Nephron progenitor cell (in vitro differentiated cells): Measurements from ENCODE around the gene NR3C2.

ENCODE experiments used
- DNase-seq: peaks from one replicate; pipeline ENCODE4 v3.0.0; 2021
- H3K27ac Mint-ChIP-seq: 2 replicates; pipeline ENCODE4 v1.8.0; 2021; ENCODE audit warnings: mild to moderate bottlenecking, moderate library complexity, mixed read lengths
- H3K27me3 Mint-ChIP-seq: 2 replicates; pipeline ENCODE4 v1.8.0; 2021; ENCODE audit warnings: mild to moderate bottlenecking, low read depth, mixed read lengths; ENCODE audit not compliant: poor library complexity
- H3K36me3 Mint-ChIP-seq: 2 replicates; pipeline ENCODE4 v1.8.0; 2021; ENCODE audit warnings: low read depth, mixed read lengths
- H3K4me1 Mint-ChIP-seq: 2 replicates; pipeline ENCODE4 v1.8.0; 2021; ENCODE audit warnings: mixed read lengths
- H3K4me3 Mint-ChIP-seq: 2 replicates; pipeline ENCODE4 v1.8.0; 2021; ENCODE audit warnings: mild to moderate bottlenecking, moderate library complexity, mixed read lengths
- H3K9me3 Mint-ChIP-seq: 2 replicates; pipeline ENCODE4 v1.8.0; 2021; ENCODE audit warnings: mild to moderate bottlenecking, moderate library complexity, mixed read lengths
- TF ChIP-seq, protein P1 (sequence below): fragments of 200-600 bp; sonication (generic); IDR thresholded peaks from 2 replicates; pipeline ENCODE4 v1.5.0; 2021; ENCODE audit warnings: antibody characterized with exemption

Gene NR3C2

GRCh38 chr4:148275266-148275665 lies 166.9 kb downstream of the NR3C2 start:
- Mint-ChIP-seq H3K36me3 (no peaks in the 10 kb centered on the region), H3K27me3 (peaks cover 3% of the 10 kb centered on the region), H3K27ac (no peak overlapping the region), H3K4me1 (peaks cover 5% of the 10 kb centered on the region), H3K4me3 (no peak overlapping the region), H3K9me3 (peaks cover 5% of the 10 kb centered on the region)
- no peak for DNase-seq
- TF ChIP-seq, protein P1, sequence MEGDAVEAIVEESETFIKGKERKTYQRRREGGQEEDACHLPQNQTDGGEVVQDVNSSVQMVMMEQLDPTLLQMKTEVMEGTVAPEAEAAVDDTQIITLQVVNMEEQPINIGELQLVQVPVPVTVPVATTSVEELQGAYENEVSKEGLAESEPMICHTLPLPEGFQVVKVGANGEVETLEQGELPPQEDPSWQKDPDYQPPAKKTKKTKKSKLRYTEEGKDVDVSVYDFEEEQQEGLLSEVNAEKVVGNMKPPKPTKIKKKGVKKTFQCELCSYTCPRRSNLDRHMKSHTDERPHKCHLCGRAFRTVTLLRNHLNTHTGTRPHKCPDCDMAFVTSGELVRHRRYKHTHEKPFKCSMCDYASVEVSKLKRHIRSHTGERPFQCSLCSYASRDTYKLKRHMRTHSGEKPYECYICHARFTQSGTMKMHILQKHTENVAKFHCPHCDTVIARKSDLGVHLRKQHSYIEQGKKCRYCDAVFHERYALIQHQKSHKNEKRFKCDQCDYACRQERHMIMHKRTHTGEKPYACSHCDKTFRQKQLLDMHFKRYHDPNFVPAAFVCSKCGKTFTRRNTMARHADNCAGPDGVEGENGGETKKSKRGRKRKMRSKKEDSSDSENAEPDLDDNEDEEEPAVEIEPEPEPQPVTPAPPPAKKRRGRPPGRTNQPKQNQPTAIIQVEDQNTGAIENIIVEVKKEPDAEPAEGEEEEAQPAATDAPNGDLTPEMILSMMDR = no peak

GRCh38 chr4:148273501-148273986 lies 168.7 kb downstream of the NR3C2 start:
- DNase-seq = no peak
- peak overlapping the region; percentile 57 for H3K27ac Mint-ChIP-seq
- H3K9me3 Mint-ChIP-seq = peaks cover 5% of the 10 kb centered on the region
- H3K4me3 Mint-ChIP-seq = no peak overlapping the region
- no peaks in the 10 kb centered on the region for H3K36me3 Mint-ChIP-seq
- peaks cover 5% of the 10 kb centered on the region for H3K4me1 Mint-ChIP-seq
- peaks cover 7% of the 10 kb centered on the region for H3K27me3 Mint-ChIP-seq
- TF ChIP-seq, protein P1 = no peak

GRCh38 chr4:148271166-148271565 lies 171.0 kb downstream of the NR3C2 start:
- H3K4me3 Mint-ChIP-seq = no peak overlapping the region
- H3K27ac Mint-ChIP-seq = no peak overlapping the region
- peaks cover 5% of the 10 kb centered on the region for H3K4me1 Mint-ChIP-seq
- peaks cover 7% of the 10 kb centered on the region for H3K27me3 Mint-ChIP-seq
- TF ChIP-seq, protein P1 = no peak
- no peaks in the 10 kb centered on the region for H3K36me3 Mint-ChIP-seq
- DNase-seq = no peak
- H3K9me3 Mint-ChIP-seq = peaks cover 5% of the 10 kb centered on the region

DNA sequence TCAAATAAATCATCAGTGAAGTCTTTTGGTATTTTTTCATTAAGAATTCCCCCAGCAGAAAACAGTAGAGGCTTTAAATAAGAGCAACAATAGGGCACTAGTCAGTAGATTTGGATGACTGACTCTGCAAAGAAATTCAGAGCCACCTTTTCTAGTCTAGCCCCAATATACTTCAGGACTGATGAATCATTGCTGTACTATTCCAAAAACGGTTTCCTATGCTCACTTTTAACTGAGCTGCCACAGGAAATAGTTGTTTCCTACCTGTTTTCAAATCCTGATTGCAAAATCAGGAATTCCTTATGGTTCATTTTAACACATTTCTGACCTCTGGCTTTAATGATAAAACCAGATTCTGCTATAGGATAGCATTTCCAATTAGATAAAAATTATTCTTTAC lies 171.6 kb downstream of the NR3C2 start:
- H3K4me3 Mint-ChIP-seq = no peak overlapping the region
- peaks cover 5% of the 10 kb centered on the region for H3K4me1 Mint-ChIP-seq
- TF ChIP-seq, protein P1 = no peak
- H3K27me3 Mint-ChIP-seq = peaks cover 7% of the 10 kb centered on the region
- H3K36me3 Mint-ChIP-seq = no peaks in the 10 kb centered on the region
- no peak for DNase-seq
- H3K9me3 Mint-ChIP-seq = peaks cover 5% of the 10 kb centered on the region
- H3K27ac Mint-ChIP-seq = no peak overlapping the region

DNA sequence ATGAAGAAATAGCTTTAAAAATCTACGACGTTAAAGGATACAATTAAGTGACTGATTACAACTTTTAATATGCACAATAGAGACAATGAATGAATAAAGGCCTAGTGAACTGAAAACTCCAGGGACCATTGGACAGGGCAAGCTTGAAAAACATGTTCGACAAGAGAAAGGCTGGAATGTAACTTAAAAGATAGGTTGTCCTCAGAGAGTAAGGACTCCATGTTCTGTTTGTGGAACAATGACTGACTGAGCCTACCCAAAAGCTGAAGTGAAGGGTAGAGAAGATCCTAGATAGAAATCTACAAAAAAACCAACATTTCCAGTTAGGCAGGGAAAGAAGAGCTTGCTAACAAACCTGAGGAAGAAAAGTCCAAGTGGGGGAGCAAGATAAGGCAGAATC lies 173.4 kb downstream of the NR3C2 start:
- peaks cover 4% of the 10 kb centered on the region for H3K27me3 Mint-ChIP-seq
- no peak overlapping the region for H3K4me3 Mint-ChIP-seq
- no peak for DNase-seq
- H3K27ac Mint-ChIP-seq = no peak overlapping the region
- no peaks in the 10 kb centered on the region for H3K36me3 Mint-ChIP-seq
- peaks cover 5% of the 10 kb centered on the region for H3K4me1 Mint-ChIP-seq
- TF ChIP-seq, protein P1 = no peak
- H3K9me3 Mint-ChIP-seq = peaks cover 3% of the 10 kb centered on the region

DNA sequence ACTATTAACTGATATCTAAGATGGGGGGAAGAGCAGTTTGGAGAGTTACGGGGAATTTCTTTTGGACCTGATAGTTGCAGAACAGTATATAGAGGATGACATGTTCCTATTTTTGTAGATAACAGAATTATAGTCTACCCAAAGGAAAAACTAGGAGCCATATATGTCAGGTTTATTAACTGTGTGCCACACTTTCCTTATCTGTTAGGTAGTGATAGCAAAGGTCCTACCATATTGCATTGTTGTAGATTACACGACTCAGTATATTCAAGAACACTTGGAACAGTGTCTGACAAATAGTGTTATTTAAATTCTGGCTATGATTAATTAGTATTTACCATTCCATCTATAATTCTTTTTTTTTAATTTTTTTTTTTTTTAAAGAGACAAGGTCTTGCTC lies 175.3 kb downstream of the NR3C2 start:
- no peak overlapping the region for H3K27ac Mint-ChIP-seq

More for the DNA sequence above, 175.3 kb downstream of the NR3C2 start:
- Mint-ChIP-seq H3K9me3 (no peaks in the 10 kb centered on the region), H3K36me3 (no peaks in the 10 kb centered on the region), H3K4me1 (peaks cover 6% of the 10 kb centered on the region), H3K27me3 (peaks cover 4% of the 10 kb centered on the region), H3K4me3 (no peak overlapping the region)
- no peak for DNase-seq
- TF ChIP-seq, protein P1 = no peak
